Measurements from ENCODE around the gene DENND1B.
"Not testable (repeated sequence)": the region's sequence is repeated elsewhere in the genome, so short reads cannot be mapped to it uniquely, and the experiment has no call there.

The DENND1B gene

DNA sequence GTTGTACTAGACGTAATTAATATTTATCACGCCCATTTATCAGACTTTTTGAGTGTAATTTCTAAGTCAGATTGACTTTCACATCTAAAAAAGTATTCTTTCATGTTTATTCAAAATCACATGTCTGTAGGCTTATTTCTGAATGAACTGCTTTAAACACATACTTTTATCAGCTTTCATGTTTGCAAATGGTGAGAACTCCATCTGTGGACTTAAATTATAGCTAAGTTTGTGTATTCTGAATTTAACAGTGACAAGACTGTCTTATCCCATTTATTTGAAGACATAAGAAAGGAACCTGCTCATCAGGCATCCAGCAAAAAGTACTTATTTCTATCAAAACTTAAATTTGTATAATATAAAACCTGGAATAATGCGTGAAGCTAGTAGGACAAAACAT, 69.3 kb downstream of the DENND1B start:
- H3K4me1 ChIP-seq (ENCODE audit: insufficient read depth, low read length), result no peaks in the 10 kb centered on the region
- no peaks in the 10 kb centered on the region; the same call in 1 of the 2 replicates for H3K9me3 ChIP-seq (ENCODE audit: control insufficient read depth, insufficient read depth, low read length)
- no peak overlapping the region for H3K9ac ChIP-seq (ENCODE audit: low read depth, low read length)
- no peaks in the 10 kb centered on the region for H3K36me3 ChIP-seq (ENCODE audit: insufficient read depth, low read length)

DNA sequence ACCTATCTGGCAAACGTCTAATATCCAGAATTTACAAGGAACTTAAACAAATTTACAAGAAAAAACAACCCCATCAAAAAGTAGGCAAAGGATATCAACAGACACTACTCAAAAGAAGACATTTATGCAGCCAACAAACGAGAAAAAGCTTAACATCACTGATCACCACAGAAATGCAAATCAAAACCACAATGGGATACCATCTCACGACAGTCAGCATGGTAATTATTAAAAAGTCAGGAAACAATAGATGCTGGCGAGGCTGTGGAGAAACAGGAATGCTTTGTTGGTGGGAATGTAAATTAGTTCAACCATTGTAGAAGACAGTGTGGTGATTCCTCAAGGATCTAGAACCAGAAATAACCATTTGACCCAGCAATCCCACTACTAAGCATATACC, 74.6 kb downstream of the DENND1B start:
- not testable (repeated sequence) for H3K9ac ChIP-seq (ENCODE audit: low read depth, low read length); H3K36me3 ChIP-seq (ENCODE audit: insufficient read depth, low read length); H3K9me3 ChIP-seq (ENCODE audit: control insufficient read depth, insufficient read depth, low read length); H3K4me1 ChIP-seq (ENCODE audit: insufficient read depth, low read length)

DNA sequence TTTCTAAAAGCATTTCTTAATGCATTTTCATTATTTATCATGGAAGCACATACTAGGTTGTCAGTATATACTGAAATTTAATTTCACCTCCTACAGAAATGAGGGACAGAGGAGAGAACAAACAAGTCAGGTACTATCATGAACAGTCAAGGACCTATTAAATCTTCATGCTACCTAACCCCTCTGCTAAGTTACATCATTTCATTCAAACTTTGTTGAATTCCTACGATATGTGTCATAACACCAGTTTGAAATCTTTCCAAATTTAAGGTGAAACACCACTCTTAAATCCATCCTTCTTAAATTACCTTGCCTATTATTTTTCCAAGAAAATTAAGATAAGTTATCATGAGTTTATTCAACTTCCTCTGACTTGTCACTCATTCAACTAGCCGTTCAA, 78.9 kb downstream of the DENND1B start:
- Histone ChIP-seq H3K9me3 (ENCODE audit: control insufficient read depth, insufficient read depth, low read length) (no peaks in the 10 kb centered on the region; the same call in 1 of the 2 replicates), H3K36me3 (ENCODE audit: insufficient read depth, low read length) (no peaks in the 10 kb centered on the region)

DNA sequence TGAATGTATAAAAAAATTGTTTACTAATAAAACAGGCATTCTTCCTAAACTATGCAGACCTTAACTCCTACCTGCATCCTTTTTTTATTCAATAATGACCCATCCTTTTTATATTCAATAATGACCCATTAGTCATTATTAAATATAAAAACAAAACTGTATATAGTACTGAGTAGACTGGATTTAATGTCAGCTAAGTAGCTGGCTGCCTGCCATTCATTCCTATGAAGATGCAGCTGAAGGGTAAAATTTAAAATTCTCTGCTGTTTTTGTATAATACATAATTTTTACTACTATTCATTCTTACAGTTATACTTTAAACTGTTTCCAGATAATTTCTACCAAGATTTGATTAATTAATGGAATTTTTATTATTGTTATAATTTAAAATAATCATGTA, 79.3 kb downstream of the DENND1B start:
- no peak overlapping the region for H3K9ac ChIP-seq (ENCODE audit: low read depth, low read length)
- no peaks in the 10 kb centered on the region for H3K36me3 ChIP-seq (ENCODE audit: insufficient read depth, low read length)

More for the DNA sequence above, 78.9 kb downstream of the DENND1B start:
- Histone ChIP-seq H3K9ac (ENCODE audit: low read depth, low read length) (no peak overlapping the region), H3K4me1 (ENCODE audit: insufficient read depth, low read length) (no peaks in the 10 kb centered on the region; the same call in 1 of the 2 replicates)

DNA sequence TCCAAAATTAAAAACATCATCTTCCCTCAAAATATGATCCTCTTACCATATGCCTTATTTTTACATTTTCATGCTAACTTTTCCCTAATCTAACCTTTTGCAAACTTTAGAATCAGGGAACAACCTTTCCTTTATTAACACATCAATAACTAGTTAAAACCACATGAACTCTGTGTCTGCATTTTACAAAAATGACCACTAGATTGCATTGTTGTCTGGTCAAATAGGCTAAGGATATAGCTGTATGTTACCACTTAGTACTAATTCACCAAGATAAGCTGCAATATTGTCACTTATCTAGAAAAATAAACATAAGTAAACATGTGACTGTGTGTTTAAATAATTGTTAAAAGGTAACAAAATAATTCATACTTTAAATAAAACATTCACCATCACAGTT, 82.3 kb downstream of the DENND1B start:
- Histone ChIP-seq H3K36me3 (ENCODE audit: insufficient read depth, low read length) (no peaks in the 10 kb centered on the region), H3K4me1 (ENCODE audit: insufficient read depth, low read length) (no peaks in the 10 kb centered on the region; the same call in 1 of the 2 replicates), H3K9me3 (ENCODE audit: control insufficient read depth, insufficient read depth, low read length) (peaks cover 6% of the 10 kb centered on the region), H3K9ac (ENCODE audit: low read depth, low read length) (no peak overlapping the region)

More for the DNA sequence above, 79.3 kb downstream of the DENND1B start:
- no peaks in the 10 kb centered on the region; the same call in 1 of the 2 replicates for H3K9me3 ChIP-seq (ENCODE audit: control insufficient read depth, insufficient read depth, low read length)
- no peaks in the 10 kb centered on the region; the same call in 1 of the 2 replicates for H3K4me1 ChIP-seq (ENCODE audit: insufficient read depth, low read length)

DNA sequence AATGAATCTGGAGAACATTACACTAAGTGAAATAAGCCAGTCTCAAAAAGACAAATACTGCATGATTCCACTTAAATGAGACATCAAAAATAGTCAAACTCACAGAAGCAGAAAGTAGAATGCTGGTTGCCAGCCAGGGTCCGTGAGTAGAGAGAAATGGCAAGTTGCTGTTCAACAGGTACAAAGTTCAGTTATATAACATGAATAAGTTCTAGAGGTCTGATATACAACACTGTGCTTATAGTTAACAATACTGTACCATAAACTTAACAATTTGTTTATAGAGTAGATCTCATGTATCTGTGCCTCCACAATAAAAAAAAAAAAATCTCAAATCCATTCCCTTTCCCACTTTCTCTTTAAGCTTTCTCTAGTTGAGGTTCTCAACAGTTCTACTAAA, 83.5 kb downstream of the DENND1B start:
- no peak overlapping the region for H3K9ac ChIP-seq (ENCODE audit: low read depth, low read length)
- no peaks in the 10 kb centered on the region; the same call in 1 of the 2 replicates for H3K4me1 ChIP-seq (ENCODE audit: insufficient read depth, low read length)
- peaks cover 6% of the 10 kb centered on the region for H3K9me3 ChIP-seq (ENCODE audit: control insufficient read depth, insufficient read depth, low read length)
- no peaks in the 10 kb centered on the region for H3K36me3 ChIP-seq (ENCODE audit: insufficient read depth, low read length)

DNA sequence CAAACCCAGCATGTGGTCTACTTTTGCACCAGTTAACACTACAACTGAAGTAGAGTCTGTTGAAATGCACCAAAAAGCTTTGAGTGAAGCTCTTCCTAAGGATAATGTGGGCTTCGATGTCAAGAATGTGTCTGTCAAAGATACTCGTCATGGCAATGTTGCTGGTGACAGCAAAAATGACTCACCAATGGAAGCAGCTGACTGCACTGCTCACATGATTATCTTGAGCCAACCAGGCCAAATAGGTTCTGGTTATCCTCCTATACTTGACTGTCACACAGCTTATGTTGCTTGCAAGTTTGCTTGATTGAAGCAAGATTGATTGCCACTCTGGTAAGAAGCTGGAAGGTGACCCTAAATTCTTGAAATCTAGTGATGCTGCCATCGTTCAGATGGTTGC, 85.2 kb downstream of the DENND1B start:
- Histone ChIP-seq H3K36me3 (ENCODE audit: insufficient read depth, low read length) (no peaks in the 10 kb centered on the region), H3K4me1 (ENCODE audit: insufficient read depth, low read length) (no peaks in the 10 kb centered on the region), H3K9me3 (ENCODE audit: control insufficient read depth, insufficient read depth, low read length) (peaks cover 6% of the 10 kb centered on the region), H3K9ac (ENCODE audit: low read depth, low read length) (no peak overlapping the region)

DNA sequence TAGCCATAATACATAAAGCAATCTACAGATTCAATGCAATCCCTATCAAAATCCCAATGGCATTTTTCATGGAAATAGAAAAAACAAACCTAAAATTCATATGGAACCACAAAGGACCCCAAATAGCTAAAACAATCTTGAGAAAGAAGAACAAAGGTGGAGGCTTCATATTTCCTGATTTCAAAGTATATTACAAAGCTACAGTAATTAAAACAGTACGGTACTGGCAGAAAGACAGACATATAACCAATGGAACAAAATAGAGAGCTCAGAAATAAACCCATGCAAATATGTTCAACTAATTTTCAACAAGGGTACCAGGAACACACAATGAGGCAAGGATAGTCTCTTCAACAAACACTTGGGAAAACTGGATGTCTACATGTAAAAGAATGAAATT, 87.0 kb downstream of the DENND1B start:
- H3K9me3 ChIP-seq (ENCODE audit: control insufficient read depth, insufficient read depth, low read length), result peaks cover 6% of the 10 kb centered on the region
- H3K36me3 ChIP-seq (ENCODE audit: insufficient read depth, low read length), result no peaks in the 10 kb centered on the region
- no peak overlapping the region for H3K9ac ChIP-seq (ENCODE audit: low read depth, low read length)
- no peaks in the 10 kb centered on the region for H3K4me1 ChIP-seq (ENCODE audit: insufficient read depth, low read length)

DNA sequence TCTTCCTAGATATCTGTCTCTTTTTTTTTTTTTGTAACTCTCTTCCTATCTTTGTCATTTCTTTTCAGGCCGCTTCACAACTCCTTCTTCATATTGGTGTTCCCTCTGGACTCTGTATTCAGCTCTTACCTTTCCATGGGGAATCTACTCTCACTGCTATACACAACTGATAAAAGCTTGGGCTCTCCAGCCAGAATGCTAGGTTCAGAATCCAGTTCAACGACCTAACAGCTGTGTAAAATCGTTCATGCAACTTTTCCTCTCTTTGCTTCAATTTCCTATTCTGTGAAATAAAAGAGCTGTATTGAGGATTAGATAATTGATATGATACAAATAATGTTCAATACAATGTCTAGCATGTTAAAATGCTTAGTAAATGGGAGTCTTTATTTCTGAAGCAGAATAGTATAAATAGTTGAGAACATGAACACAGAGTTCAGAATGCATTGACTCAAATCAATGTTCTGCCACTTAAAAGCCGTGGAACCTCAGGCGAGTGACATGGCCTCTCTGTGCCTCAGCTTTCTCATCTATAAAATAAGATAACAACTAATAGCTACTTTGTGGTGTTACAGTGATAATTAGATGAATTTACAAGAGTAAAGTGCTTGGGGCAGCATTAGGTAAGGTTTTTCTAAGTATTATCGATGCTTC, 88.5 kb downstream of the DENND1B start:
- Histone ChIP-seq H3K4me1 (ENCODE audit: insufficient read depth, low read length) (no peaks in the 10 kb centered on the region), H3K9ac (ENCODE audit: low read depth, low read length) (no peak overlapping the region), H3K9me3 (ENCODE audit: control insufficient read depth, insufficient read depth, low read length) (peaks cover 6% of the 10 kb centered on the region), H3K36me3 (ENCODE audit: insufficient read depth, low read length) (no peaks in the 10 kb centered on the region)

DNA sequence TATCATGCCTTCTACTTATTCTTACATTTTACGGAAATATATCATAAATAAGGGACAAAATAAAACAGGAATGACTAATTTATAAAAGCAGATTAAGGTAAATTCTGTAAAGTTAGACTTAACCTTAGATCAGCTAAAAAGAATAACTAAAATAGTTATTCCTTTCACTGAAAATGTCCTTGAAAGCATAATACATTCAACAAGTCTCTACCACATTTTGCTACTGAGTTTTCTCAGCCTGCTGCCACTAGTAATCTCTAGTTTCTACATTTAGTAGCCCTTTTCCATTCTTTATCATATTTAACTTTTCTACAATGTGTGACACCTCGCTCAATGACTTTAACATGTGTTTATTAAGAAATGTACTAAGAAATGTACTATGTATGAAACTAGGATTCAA, 89.0 kb downstream of the DENND1B start:
- Histone ChIP-seq H3K4me1 (ENCODE audit: insufficient read depth, low read length) (no peaks in the 10 kb centered on the region), H3K9me3 (ENCODE audit: control insufficient read depth, insufficient read depth, low read length) (peaks cover 6% of the 10 kb centered on the region), H3K36me3 (ENCODE audit: insufficient read depth, low read length) (no peaks in the 10 kb centered on the region), H3K9ac (ENCODE audit: low read depth, low read length) (no peak overlapping the region)

DNA sequence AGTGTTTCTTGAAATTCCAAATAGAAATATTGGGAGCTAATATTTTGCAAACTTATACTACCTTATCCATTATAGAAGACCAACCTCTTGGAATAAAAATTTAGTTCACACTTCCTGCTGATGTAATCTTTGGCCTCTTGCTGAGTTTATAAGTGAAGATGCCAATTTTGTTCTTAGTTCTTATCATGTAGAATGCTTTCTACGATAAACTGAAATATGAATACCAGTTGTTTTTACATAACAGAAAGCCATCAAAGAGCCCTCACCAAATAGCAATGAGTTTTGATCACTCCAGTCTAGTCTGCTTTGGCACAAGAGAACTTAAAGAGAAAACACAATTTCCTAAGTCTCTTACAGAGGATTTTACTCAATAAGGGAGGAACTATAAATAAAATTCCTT, 89.5 kb downstream of the DENND1B start:
- Histone ChIP-seq H3K9ac (ENCODE audit: low read depth, low read length) (no peak overlapping the region), H3K36me3 (ENCODE audit: insufficient read depth, low read length) (no peaks in the 10 kb centered on the region), H3K4me1 (ENCODE audit: insufficient read depth, low read length) (no peaks in the 10 kb centered on the region), H3K9me3 (ENCODE audit: control insufficient read depth, insufficient read depth, low read length) (peaks cover 6% of the 10 kb centered on the region)

DNA sequence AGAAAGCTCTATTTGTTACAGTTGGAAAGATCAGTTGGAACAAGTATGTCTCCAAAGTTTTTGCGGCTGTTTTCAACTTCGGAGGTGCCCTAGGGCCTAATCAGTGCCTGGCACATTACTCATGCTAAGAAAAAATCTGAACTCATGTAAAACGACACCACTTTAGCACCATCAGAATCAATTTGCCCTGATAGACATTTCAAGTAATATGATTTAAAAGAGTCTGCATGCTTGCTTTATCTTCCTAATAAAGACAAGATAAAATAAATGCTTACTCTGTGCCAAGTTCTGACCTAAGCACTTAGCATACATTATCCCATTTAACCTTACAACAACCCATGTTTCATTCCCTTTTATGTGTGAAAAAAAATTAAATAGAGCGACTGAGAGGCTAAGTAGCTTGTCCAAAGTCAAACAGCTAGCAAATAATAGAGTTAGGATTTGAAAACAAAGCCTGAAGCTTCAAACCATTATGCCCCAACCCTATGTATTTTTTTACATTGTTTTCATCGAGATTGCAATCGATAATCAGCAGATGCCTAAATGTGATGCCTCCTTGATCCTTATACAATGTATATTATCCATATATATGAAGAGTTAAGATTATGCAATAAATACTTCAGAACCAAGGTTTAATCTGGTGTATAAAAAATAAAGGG, 91.3 kb downstream of the DENND1B start:
- Histone ChIP-seq H3K9ac (ENCODE audit: low read depth, low read length) (no peak overlapping the region), H3K4me1 (ENCODE audit: insufficient read depth, low read length) (no peaks in the 10 kb centered on the region), H3K9me3 (ENCODE audit: control insufficient read depth, insufficient read depth, low read length) (peaks cover 6% of the 10 kb centered on the region), H3K36me3 (ENCODE audit: insufficient read depth, low read length) (no peaks in the 10 kb centered on the region)

DNA sequence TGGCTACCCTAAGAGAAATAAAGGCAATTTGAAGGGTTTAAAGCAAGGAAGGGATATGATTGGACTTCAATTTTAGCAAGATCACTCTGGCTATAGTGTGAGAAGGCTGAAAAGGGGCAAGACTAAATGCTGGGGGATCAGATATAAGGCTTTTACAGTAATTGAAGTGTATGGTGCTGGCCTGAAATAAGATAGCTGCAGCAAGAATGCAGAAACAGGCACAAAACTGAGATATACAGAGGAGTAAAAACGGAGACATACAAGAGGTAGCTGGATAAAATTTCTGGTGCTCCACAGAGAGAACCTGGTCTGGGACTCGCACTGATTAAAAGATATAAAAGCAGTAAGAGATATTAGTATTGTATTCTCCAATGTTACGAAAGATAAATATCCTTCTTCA, 92.0 kb downstream of the DENND1B start:
- H3K9ac ChIP-seq (ENCODE audit: low read depth, low read length), result no peak overlapping the region
- 0 out of 2 replicates have a peak, but pooled peaks cover 1% of the 10 kb centered on the region for H3K9me3 ChIP-seq (ENCODE audit: control insufficient read depth, insufficient read depth, low read length)
- H3K4me1 ChIP-seq (ENCODE audit: insufficient read depth, low read length), result no peaks in the 10 kb centered on the region
- no peaks in the 10 kb centered on the region for H3K36me3 ChIP-seq (ENCODE audit: insufficient read depth, low read length)

DNA sequence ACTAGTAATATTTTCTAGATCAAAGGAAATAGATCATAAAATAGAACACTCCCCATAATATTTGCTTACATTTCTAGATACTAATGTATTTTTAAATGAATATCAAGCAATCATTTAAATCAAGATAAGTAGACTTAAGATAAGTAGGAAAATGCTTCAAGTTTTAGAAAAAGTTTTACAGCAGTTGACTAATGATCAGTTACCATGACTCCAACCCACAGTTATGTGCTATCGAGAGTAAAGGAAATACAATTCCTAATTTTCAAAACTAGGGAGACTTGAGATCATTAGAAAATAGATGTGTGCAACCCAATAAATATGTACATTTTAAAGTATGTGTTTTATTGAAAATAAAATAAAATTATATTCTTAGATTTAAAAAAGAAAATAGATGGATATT, 95.0 kb downstream of the DENND1B start:
- H3K9me3 ChIP-seq (ENCODE audit: control insufficient read depth, insufficient read depth, low read length), result no peaks in the 10 kb centered on the region
- H3K4me1 ChIP-seq (ENCODE audit: insufficient read depth, low read length), result no peaks in the 10 kb centered on the region
- no peak overlapping the region for H3K9ac ChIP-seq (ENCODE audit: low read depth, low read length)
- H3K36me3 ChIP-seq (ENCODE audit: insufficient read depth, low read length), result no peaks in the 10 kb centered on the region

DNA sequence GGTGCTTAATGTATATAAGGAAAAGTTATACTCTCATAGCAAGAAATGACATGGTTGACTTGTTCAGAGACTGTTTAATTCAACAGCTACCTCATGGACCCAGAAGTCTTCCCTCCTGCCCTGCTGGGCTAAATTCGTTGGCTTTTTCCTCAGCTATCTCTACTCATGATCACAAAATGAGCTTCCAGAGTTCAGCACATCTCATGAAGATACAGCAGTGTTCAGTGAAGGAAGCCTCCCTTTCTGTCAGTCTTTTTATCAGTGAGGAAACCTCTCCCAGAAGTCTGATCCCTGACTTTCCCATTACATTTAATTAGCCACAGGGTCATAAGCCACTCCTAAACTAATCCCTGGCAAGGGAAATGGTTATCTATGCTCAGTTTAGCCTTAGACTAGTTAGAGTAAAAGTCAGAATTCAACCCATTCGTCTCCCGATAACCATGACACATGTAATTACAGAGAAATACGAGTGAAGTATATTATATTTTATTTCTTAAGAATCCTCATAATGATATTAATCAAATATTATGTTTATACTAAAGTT, 97.5 kb downstream of the DENND1B start:
- Histone ChIP-seq H3K4me1 (ENCODE audit: insufficient read depth, low read length) (no peaks in the 10 kb centered on the region), H3K9me3 (ENCODE audit: control insufficient read depth, insufficient read depth, low read length) (no peaks in the 10 kb centered on the region), H3K36me3 (ENCODE audit: insufficient read depth, low read length) (no peaks in the 10 kb centered on the region), H3K9ac (ENCODE audit: low read depth, low read length) (no peak overlapping the region)
